Adrenal gland (tissue), 5 donors: Measurements from ENCODE around the gene HMG20B.

Experiments used
- POLR2A ChIP-seq, 2 donors: fragments of 450-650 bp; IDR thresholded peaks; one replicate each; pipeline ENCODE4 v1.6.1; 2017; ENCODE audit warnings: antibody characterized with exemption in 2 of 2, mild to moderate bottlenecking in 2 of 2, moderate library complexity in 1 of 2
- TF ChIP-seq, protein P1 (sequence below), 6 experiments: fragments of 450-650 bp in 4 of 6; fragments of 200-600 bp in 2 of 6; sonication (generic) in 1 of 6; IDR thresholded peaks; 1 replicate in 5 of 6; 2 replicates in 1 of 6; pipeline versions ENCODE4 v1.5.1 to v1.8.0; 2016 to 2021; ENCODE audit warnings: antibody characterized with exemption in 6 of 6, mild to moderate bottlenecking in 2 of 6, moderate library complexity in 1 of 6
- donor health status: DM: no; HTN: no; CAD: no.

- TF ChIP-seq, protein P1, sequence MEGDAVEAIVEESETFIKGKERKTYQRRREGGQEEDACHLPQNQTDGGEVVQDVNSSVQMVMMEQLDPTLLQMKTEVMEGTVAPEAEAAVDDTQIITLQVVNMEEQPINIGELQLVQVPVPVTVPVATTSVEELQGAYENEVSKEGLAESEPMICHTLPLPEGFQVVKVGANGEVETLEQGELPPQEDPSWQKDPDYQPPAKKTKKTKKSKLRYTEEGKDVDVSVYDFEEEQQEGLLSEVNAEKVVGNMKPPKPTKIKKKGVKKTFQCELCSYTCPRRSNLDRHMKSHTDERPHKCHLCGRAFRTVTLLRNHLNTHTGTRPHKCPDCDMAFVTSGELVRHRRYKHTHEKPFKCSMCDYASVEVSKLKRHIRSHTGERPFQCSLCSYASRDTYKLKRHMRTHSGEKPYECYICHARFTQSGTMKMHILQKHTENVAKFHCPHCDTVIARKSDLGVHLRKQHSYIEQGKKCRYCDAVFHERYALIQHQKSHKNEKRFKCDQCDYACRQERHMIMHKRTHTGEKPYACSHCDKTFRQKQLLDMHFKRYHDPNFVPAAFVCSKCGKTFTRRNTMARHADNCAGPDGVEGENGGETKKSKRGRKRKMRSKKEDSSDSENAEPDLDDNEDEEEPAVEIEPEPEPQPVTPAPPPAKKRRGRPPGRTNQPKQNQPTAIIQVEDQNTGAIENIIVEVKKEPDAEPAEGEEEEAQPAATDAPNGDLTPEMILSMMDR (IDR thresholded peaks at IDR 0.05) = no peak
- TF ChIP-seq POLR2A (IDR thresholded peaks at IDR 0.05) = no peak
These were observed 48.9 kb downstream of the HMG20B start for GRCh38 chr19:3621689-3622088.
